AML-193 (cell line): ENCODE data around the gene PIGK.

Experiments used
- DNase-seq, 2 experiments: peaks; one replicate each; lab custom pipeline; 2025; lab: John Stamatoyannopoulos, UW

The PIGK gene

GRCh38 chr1:77096496-77097255 is 122.6 kb downstream of the PIGK start:
- no peak for DNase-seq

- no peak for DNase-seq
Measured at GRCh38 chr1:77095236-77095635, 124.0 kb downstream of the PIGK start.

- DNase-seq = no peak
Measured at GRCh38 chr1:77089756-77090155, 129.5 kb downstream of the PIGK start.

- no peak for DNase-seq
Measured at GRCh38 chr1:77085109-77085508, 134.1 kb downstream of the PIGK start.

GRCh38 chr1:77084457-77084856 is 134.8 kb downstream of the PIGK start:
- DNase-seq = no peak

GRCh38 chr1:77081834-77082233 is 137.4 kb downstream of the PIGK start:
- DNase-seq = no peak

GRCh38 chr1:77076759-77077158 is 142.5 kb downstream of the PIGK start:
- DNase-seq = peak; percentile 16 to 18

- DNase-seq = no peak
Measured at GRCh38 chr1:77068013-77068412, 151.2 kb downstream of the PIGK start.

GRCh38 chr1:77065693-77066342 is 153.4 kb downstream of the PIGK start:
- no peak for DNase-seq

GRCh38 chr1:77064246-77064645 is 155.0 kb downstream of the PIGK start:
- no peak for DNase-seq

- no peak for DNase-seq
Measured at GRCh38 chr1:77063118-77063517, 156.1 kb downstream of the PIGK start.

GRCh38 chr1:77061162-77061561 is 158.1 kb downstream of the PIGK start:
- no peak for DNase-seq

GRCh38 chr1:77060000-77060399 is 159.2 kb downstream of the PIGK start:
- DNase-seq = peak; percentile 61 to 67

GRCh38 chr1:77057994-77058585 is 161.1 kb downstream of the PIGK start:
- DNase-seq = no peak

GRCh38 chr1:77056525-77056924 is 162.7 kb downstream of the PIGK start:
- no peak for DNase-seq

- no peak for DNase-seq
Measured at GRCh38 chr1:77051425-77051824, 167.8 kb downstream of the PIGK start.

GRCh38 chr1:77048615-77049005 is 170.6 kb downstream of the PIGK start:
- peak; percentile 47 to 55 for DNase-seq

GRCh38 chr1:77047978-77048614 is 171.1 kb downstream of the PIGK start:
- DNase-seq = peak; percentile 47 to 55

GRCh38 chr1:77047575-77047974 is 171.7 kb downstream of the PIGK start:
- DNase-seq = no peak

GRCh38 chr1:77044133-77044849 is 174.9 kb downstream of the PIGK start:
- DNase-seq = no peak

- DNase-seq = peak in 1 of 2 experiments; percentile 5
Measured at GRCh38 chr1:77040826-77041225, 178.4 kb downstream of the PIGK start.

GRCh38 chr1:77039739-77040138 is 179.5 kb downstream of the PIGK start:
- DNase-seq = no peak
